ENCODE measurements around the gene GTPBP1.

DNA sequence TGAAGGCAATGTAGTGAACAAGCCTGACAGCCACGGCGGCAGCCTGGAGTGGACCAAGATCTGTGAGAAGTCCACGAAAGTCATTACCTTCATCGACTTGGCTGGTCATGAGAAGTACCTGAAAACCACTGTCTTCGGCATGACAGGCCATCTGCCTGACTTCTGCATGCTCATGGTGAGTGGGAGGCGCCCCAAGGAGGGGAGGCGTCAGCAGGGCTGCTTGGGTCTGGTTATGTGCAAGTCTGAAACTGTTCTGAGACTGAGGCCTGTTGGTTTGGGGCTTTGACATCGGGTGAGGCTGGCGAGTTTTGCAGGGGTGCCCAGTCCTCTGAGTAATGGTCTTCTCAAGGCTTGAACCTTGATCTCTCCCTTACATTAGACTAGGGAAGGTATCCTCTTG, 11.1 kb downstream of the GTPBP1 start:
- TF ChIP-seq EP300 (IDR thresholded peaks at IDR 0.05) (no peak), POLR2AphosphoS5 (IDR thresholded peaks at IDR 0.05) (no peak), POLR2A (IDR thresholded peaks at IDR 0.05) (no peak)
- TF ChIP-seq, protein P1, sequence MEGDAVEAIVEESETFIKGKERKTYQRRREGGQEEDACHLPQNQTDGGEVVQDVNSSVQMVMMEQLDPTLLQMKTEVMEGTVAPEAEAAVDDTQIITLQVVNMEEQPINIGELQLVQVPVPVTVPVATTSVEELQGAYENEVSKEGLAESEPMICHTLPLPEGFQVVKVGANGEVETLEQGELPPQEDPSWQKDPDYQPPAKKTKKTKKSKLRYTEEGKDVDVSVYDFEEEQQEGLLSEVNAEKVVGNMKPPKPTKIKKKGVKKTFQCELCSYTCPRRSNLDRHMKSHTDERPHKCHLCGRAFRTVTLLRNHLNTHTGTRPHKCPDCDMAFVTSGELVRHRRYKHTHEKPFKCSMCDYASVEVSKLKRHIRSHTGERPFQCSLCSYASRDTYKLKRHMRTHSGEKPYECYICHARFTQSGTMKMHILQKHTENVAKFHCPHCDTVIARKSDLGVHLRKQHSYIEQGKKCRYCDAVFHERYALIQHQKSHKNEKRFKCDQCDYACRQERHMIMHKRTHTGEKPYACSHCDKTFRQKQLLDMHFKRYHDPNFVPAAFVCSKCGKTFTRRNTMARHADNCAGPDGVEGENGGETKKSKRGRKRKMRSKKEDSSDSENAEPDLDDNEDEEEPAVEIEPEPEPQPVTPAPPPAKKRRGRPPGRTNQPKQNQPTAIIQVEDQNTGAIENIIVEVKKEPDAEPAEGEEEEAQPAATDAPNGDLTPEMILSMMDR (IDR thresholded peaks at IDR 0.05), result no peak

Measured in suprapubic skin (tissue), 4 donors.